Lower leg skin (tissue), 3 donors: ENCODE measurements around the gene GNB1L.

ENCODE experiments used
- CTCF ChIP-seq, 3 donors: fragments of 450-650 bp; IDR thresholded peaks; one replicate each; pipeline ENCODE4 v1.5.1; 2016; ENCODE audit warnings: antibody characterized with exemption in 3 of 3, mild to moderate bottlenecking in 3 of 3, moderate library complexity in 2 of 3
- POLR2A ChIP-seq, 2 donors: fragments of 450-650 bp; IDR thresholded peaks; one replicate each; pipeline ENCODE4 v1.6.1; 2016 to 2017; ENCODE audit warnings: antibody characterized with exemption in 2 of 2, mild to moderate bottlenecking in 1 of 2, moderate library complexity in 1 of 2

DNA sequence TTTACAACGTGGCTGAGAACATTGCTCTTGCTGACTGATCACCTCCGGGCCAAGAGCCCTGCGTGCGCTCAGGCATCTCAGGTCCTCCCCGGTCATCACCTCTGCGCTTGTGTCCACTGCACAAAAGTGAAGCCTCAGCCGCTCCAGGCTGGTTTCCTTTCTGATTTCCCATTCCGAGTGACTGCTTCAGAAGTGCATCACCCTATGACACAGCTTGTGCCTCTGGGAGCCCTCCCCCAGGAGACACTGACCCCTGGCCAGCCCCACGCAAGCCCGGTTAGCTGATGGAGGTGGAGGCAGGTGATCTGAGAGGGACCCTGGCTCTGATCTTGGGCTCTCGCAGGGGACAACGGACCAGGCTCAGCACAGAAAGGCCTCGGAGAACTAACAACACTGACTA, 38.3 kb upstream of the GNB1L start:
- TF ChIP-seq CTCF (IDR thresholded peaks at IDR 0.05) (no peak), POLR2A (IDR thresholded peaks at IDR 0.05) (no peak)
